SK-N-MC (cell line): ENCODE data around the gene OBSCN.
"Not testable (repeated sequence)": the region's sequence is repeated elsewhere in the genome, so short reads cannot be mapped to it uniquely, and the experiment has no call there.

ENCODE experiments used
- EZH2 ChIP-seq: fragments of 200-600 bp; sonication (generic); IDR thresholded peaks from one replicate; pipeline ENCODE4 v1.6.1; 2017; ENCODE audit warnings: antibody characterized with exemption
- POLR2AphosphoS5 ChIP-seq: IDR thresholded peaks from 2 replicates; pipeline ENCODE4 v1.6.1; 2012; ENCODE audit warnings: mild to moderate bottlenecking, low read depth, low read length, borderline replicate concordance

GRCh38 chr1:228252476-228252875, 44.6 kb downstream of the OBSCN start:
- not testable (repeated sequence) for TF ChIP-seq POLR2AphosphoS5, EZH2
